Fibroblast of mammary gland (primary cell): ENCODE measurements around the gene NAGPA.

Experiments used
- DNase-seq: peaks from one replicate; pipeline ENCODE4 v3.0.0-alpha.2; 2010; ENCODE audit warnings: low read depth
- H3K4me3 ChIP-seq: 2 replicates; pipeline ENCODE4 v1.5.1; 2011; ENCODE audit warnings: low read depth, mild to moderate bottlenecking, low read length, moderate library complexity; ENCODE audit not compliant: control insufficient read depth
- TF ChIP-seq, protein P1 (sequence below): conservative IDR thresholded peaks from 2 replicates; pipeline ENCODE4 v1.5.1; 2011; ENCODE audit warnings: low read depth, low read length, inconsistent platforms; ENCODE audit not compliant: control insufficient read depth, insufficient read depth

Gene NAGPA

DNA sequence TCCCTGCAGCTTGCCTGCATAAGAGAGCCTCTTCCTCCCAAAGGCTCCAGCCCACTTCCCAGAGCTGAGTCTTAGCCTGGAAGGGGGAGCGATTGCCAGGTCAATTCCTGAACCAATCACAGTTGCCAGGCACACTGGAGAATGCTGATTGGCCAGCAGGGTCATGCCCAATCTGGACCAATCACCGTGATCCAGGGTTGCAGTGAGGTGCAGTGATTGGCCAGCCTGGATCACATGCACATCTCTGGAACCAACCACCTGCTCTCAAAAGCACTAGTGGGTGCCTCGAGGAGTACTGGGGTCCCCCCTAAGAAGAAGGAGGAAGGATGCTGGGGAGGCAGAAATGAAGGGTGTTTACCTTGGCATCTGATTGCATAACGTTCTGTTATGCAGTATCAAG is 18.4 kb downstream of the NAGPA start:
- DNase-seq, result no peak
- TF ChIP-seq, protein P1, sequence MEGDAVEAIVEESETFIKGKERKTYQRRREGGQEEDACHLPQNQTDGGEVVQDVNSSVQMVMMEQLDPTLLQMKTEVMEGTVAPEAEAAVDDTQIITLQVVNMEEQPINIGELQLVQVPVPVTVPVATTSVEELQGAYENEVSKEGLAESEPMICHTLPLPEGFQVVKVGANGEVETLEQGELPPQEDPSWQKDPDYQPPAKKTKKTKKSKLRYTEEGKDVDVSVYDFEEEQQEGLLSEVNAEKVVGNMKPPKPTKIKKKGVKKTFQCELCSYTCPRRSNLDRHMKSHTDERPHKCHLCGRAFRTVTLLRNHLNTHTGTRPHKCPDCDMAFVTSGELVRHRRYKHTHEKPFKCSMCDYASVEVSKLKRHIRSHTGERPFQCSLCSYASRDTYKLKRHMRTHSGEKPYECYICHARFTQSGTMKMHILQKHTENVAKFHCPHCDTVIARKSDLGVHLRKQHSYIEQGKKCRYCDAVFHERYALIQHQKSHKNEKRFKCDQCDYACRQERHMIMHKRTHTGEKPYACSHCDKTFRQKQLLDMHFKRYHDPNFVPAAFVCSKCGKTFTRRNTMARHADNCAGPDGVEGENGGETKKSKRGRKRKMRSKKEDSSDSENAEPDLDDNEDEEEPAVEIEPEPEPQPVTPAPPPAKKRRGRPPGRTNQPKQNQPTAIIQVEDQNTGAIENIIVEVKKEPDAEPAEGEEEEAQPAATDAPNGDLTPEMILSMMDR, result no peak
- H3K4me3 ChIP-seq, result no peak overlapping the region

DNA sequence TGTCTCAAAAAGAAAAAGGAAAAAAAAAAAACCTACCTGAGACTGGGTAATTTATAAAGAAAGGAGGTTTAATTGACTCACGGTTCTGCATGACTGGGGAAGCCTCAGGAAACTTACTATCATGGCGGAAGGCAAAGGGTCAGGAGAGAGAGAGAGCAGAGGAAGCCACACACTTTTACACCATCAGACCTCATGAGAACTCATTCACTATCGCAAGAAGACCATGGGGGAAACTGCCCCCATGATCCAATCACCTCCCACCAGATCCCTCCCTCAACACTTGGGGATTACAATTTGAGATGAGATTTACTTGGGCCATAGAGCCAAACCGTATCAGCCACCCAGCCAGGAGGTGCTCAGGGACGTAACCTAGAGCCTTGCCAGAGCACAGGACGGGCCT is 20.8 kb downstream of the NAGPA start:
- TF ChIP-seq, protein P1, result no peak
- no peak for DNase-seq
- no peak overlapping the region for H3K4me3 ChIP-seq

DNA sequence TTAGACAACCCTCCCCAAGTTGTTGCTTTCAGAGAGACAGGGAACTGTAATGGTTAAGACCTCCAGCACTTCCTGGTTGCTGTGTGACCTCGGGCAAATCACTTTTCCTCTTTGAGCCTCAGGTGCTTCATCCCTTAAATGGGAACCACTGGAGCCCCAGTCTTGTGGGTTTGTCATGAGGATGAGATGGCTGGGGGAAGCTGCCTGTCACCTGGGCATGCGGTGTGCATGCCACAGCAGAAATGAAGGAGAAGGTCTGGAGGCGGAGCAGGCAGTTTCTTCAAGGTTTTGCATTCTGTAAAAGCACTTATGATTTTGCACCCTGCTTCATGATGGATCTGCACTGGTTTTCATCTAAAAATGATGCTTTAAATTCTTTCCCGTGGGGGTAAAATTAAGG is 22.1 kb downstream of the NAGPA start:
- DNase-seq, result no peak
- TF ChIP-seq, protein P1, result no peak
- H3K4me3 ChIP-seq, result no peak overlapping the region

DNA sequence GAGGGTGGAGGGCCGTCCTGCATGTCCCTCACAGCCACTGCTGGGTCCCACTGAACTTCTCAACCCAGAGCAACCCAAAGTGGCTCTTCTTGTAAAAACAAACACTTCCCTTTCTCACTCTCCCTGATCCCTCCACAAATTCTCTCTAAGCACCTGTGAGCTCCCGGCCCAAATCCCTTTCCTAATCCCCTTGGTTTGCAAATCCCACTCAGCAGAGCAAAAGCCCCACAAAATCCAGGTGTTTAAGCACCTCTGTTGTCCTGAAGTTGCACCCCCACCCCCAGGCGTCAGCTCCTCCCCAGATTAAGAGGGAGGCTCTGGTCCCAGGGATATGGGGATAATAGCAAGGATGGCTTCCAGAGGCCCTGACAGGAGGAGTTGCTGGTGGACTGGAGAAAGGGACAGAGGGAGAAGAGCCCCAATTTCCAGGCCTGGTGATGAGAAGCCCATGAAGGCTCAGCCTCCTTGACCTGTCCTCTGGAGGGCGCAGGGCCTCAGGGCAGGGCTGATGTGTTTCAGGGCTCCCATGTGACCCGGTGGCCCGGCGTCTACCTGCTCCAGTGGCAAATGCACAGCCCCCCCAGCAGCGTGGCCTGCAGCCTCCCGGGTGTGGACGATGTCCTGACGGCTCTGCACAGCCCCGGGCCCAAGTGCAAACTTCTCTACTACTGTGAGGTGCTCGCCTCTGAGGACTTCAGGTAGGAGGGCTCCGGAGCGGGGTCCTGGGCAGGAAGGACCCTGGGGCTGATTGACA is 23.0 kb downstream of the NAGPA start:
- DNase-seq, result no peak
- H3K4me3 ChIP-seq, result no peak overlapping the region
- TF ChIP-seq, protein P1, result no peak

DNA sequence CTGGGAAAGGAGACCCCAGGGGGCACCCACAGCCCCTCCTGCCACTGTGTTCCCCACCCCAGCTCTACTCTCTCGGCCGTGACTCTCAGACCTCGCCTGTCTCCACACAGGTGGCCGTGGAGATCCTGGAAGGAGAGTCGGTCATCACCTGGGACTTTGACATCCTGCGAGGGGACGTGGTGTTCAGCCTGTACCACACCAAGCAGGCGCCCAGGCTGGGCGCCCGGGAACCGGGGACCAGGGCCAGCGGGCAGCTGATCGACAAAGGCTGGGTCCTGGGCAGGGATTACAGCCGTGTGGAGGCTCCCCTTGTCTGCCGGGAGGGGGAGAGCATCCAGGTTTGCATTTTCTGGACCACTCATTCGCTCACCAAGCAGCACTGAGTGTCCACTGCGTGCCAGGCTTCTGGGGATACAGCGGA is 25.4 kb downstream of the NAGPA start:
- DNase-seq, result no peak
- H3K4me3 ChIP-seq, result no peak overlapping the region
- TF ChIP-seq, protein P1, result no peak

DNA sequence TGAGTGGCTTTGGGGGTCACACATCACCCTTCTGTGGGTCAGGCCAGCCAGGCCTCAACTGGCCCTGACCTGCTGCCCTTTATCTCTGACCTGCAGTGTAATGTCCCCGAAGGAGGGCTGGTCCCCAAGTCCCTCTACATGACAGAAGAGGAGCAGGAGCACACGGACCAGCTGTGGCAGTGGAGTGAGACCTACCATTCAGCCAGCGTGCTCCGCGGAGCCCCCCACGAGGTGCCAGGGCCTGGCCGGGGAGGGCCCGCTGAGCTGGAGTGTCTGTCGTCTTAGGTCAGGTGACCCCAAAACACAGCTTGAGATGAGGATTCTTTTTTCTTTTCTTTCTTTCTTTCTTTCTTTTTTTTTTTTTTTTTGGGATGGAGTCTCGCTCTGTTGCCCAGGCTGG is 26.5 kb downstream of the NAGPA start:
- TF ChIP-seq, protein P1, result no peak
- no peak overlapping the region for H3K4me3 ChIP-seq
- no peak for DNase-seq
